G401 (cell line): ENCODE results near the gene ODAPH. TPM values are rescaled to one million over a fixed set of nuclear protein-coding genes. Genes with fewer than 3 reads are reported as not detected.

ENCODE experiments used
- total RNA-seq: library from RNA; depleted of rRNA; stranded (reverse); fragments of >200 nt; shearing (Covaris generic); gene quantifications from 2 replicates; pipeline ENCODE4 v1.2.3, GENCODE V29; 2014; rRNA removed

ODAPH gene
- total RNA-seq, 1 experiment from 2014 or later = not detected

Other genes with a start within 250 kb of the ODAPH start
- gene RCHY1, start 41.7 kb upstream of the ODAPH start, total RNA-seq = 26.8 and 44.1 TPM in 2 replicates
- gene THAP6, start 41.6 kb upstream of the ODAPH start, total RNA-seq = 7.1 and 14.1 TPM in 2 replicates
- gene CDKL2, start 74.5 kb downstream of the ODAPH start, total RNA-seq = not detected in 2 replicates
- gene G3BP2, start 117.3 kb downstream of the ODAPH start, total RNA-seq = 45.0 and 45.8 TPM in 2 replicates
- gene USO1, start 168.5 kb downstream of the ODAPH start, total RNA-seq = 41.4 and 65.0 TPM in 2 replicates